ENCODE results near the gene DDX31. TPM values are rescaled to one million over a fixed set of nuclear protein-coding genes. Genes with fewer than 3 reads are reported as not detected.
"Not testable (repeated sequence)": the region's sequence is repeated elsewhere in the genome, so short reads cannot be mapped to it uniquely, and the experiment has no call there.

DDX31 gene
- 27.6 and 28.4 TPM in 2 replicates for total RNA-seq (2021)
- long read RNA-seq, full-length matches to known transcripts = 95 of 140 reads
- long read RNA-seq, partial matches to known transcripts = 10 of 140 reads
- long read RNA-seq, other reads (novel, unspliced or antisense) = 35 of 140 reads

- Histone ChIP-seq H3K18ac (ENCODE audit: insufficient read length, low read depth, low read length) (peak within 1 kb of the TSS; percentile 78), H3K56ac (ENCODE audit: insufficient read length, low read depth, low read length) (no peak within 1 kb of the TSS), H3K4ac (ENCODE audit: low read depth, low read length) (no peak within 1 kb of the TSS), H2BK20ac (ENCODE audit: low read depth, low read length, poor library complexity, severe bottlenecking) (no peak within 1 kb of the TSS), H2BK5ac (ENCODE audit: insufficient read length, low read length) (no peak within 1 kb of the TSS), H3K9ac (ENCODE audit: extremely low read depth, insufficient read length, low read length) (peak within 1 kb of the TSS; percentile 75), H3K4me2 (ENCODE audit: insufficient read depth, insufficient read length, low read length) (peak within 1 kb of the TSS; percentile 81), H2BK12ac (ENCODE audit: insufficient read length, low read depth, low read length) (no peak within 1 kb of the TSS), H4K91ac (ENCODE audit: insufficient read length, low read depth, low read length) (no peak within 1 kb of the TSS), H3K14ac (ENCODE audit: insufficient read depth, low read length) (peak within 1 kb of the TSS; percentile 90), H2AK5ac (ENCODE audit: insufficient read length, low read length) (no peak within 1 kb of the TSS), H3T11ph (ENCODE audit: low read length) (no peak within 1 kb of the TSS), H2AFZ (ENCODE audit: low read length) (no peak within 1 kb of the TSS), H2BK120ac (ENCODE audit: low read depth, low read length, poor library complexity, severe bottlenecking) (no peak within 1 kb of the TSS), H3K23ac (ENCODE audit: insufficient read length, low read depth, low read length) (no peak within 1 kb of the TSS), H3K27ac (ENCODE audit: insufficient read length, low read depth, low read length) (peak within 1 kb of the TSS; percentile 29), H4K8ac (replicated peaks; ENCODE audit: insufficient read length, low read depth, low read length) (no peak within 1 kb of the TSS), H3K79me2 (ENCODE audit: insufficient read depth, low read length) (peaks cover 38% of the 10 kb centered on the region; the same call in 1 of the 2 replicates), H3K9me3 (ENCODE audit: control insufficient read depth, low read depth, low read length) (no peaks in the 10 kb centered on the region), H3K79me1 (ENCODE audit: insufficient read depth, low read depth, low read length, poor library complexity, severe bottlenecking) (peaks cover 1% of the 10 kb centered on the region), H3K4me1 (ENCODE audit: insufficient read depth, low read length) (no peaks in the 10 kb centered on the region; the same call in 1 of the 2 replicates), H3K27me3 (ENCODE audit: insufficient read depth, low read length) (no peaks in the 10 kb centered on the region), H3K23me2 (ENCODE audit: insufficient read length, low read depth, low read length, poor library complexity, severe bottlenecking) (peaks cover 5% of the 10 kb centered on the region), H4K5ac (ENCODE audit: insufficient read length, low read depth, low read length) (no peak within 1 kb of the TSS), H4K20me1 (ENCODE audit: control insufficient read depth, insufficient read depth, insufficient read length) (no peaks in the 10 kb centered on the region), H2BK15ac (ENCODE audit: low read depth, low read length) (no peak within 1 kb of the TSS)
- peak within 1 kb of the TSS; percentile 92 to 94 for H3K4me3 Mint-ChIP-seq
- peaks cover 33 to 41% of the 10 kb centered on the region in 2 experiments for H3K4me1 Mint-ChIP-seq
- H3K27me3 Mint-ChIP-seq (ENCODE audit: low read depth) = no peaks in the 10 kb centered on the region
- WGBS (ENCODE audit: extremely low coverage, insufficient read length, low lambda C conversion rate) = no CpG with 5 or more reads among the region's 77 CpGs
- peaks cover 13 to 26% (median 24%) of the 10 kb centered on the region in 3 experiments for H3K36me3 Mint-ChIP-seq (ENCODE audit: insufficient read depth in 1 of 3, low read depth in 3 of 3)
- TF ChIP-seq, protein P1, sequence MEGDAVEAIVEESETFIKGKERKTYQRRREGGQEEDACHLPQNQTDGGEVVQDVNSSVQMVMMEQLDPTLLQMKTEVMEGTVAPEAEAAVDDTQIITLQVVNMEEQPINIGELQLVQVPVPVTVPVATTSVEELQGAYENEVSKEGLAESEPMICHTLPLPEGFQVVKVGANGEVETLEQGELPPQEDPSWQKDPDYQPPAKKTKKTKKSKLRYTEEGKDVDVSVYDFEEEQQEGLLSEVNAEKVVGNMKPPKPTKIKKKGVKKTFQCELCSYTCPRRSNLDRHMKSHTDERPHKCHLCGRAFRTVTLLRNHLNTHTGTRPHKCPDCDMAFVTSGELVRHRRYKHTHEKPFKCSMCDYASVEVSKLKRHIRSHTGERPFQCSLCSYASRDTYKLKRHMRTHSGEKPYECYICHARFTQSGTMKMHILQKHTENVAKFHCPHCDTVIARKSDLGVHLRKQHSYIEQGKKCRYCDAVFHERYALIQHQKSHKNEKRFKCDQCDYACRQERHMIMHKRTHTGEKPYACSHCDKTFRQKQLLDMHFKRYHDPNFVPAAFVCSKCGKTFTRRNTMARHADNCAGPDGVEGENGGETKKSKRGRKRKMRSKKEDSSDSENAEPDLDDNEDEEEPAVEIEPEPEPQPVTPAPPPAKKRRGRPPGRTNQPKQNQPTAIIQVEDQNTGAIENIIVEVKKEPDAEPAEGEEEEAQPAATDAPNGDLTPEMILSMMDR (conservative IDR thresholded peaks at IDR 0.05) = no peak
- no peaks in the 10 kb centered on the region for H3K9me3 Mint-ChIP-seq
- peak within 1 kb of the TSS; percentile 84 to 94 (median 92); a peak in 6 of 7 replicates for H3K27ac Mint-ChIP-seq
- DNase-seq = peak; percentile 84
Measured at GRCh38 chr9:132669698-132670456, at the start of gene DDX31. Gene DDX31 (minus strand): TSS chr9:132669983. CDS start chr9:132669934, 49 bp downstream.

- not testable (repeated sequence) for H3K27me3 ChIP-seq (ENCODE audit: insufficient read depth, low read length); H4K8ac ChIP-seq (replicated peaks; ENCODE audit: insufficient read length, low read depth, low read length); DNase-seq; H3K4ac ChIP-seq (ENCODE audit: low read depth, low read length); H3K9me3 Mint-ChIP-seq; H3T11ph ChIP-seq (ENCODE audit: low read length); H3K79me2 ChIP-seq (ENCODE audit: insufficient read depth, low read length); H2AK5ac ChIP-seq (ENCODE audit: insufficient read length, low read length); H3K36me3 Mint-ChIP-seq (ENCODE audit: insufficient read depth in 1 of 3, low read depth in 3 of 3); H3K27ac ChIP-seq (ENCODE audit: insufficient read length, low read depth, low read length); H3K23ac ChIP-seq (ENCODE audit: insufficient read length, low read depth, low read length); H2BK12ac ChIP-seq (ENCODE audit: insufficient read length, low read depth, low read length); H2BK15ac ChIP-seq (ENCODE audit: low read depth, low read length); H4K5ac ChIP-seq (ENCODE audit: insufficient read length, low read depth, low read length); H3K79me1 ChIP-seq (ENCODE audit: insufficient read depth, low read depth, low read length, poor library complexity, severe bottlenecking); H3K18ac ChIP-seq (ENCODE audit: insufficient read length, low read depth, low read length); H2BK120ac ChIP-seq (ENCODE audit: low read depth, low read length, poor library complexity, severe bottlenecking); H3K4me2 ChIP-seq (ENCODE audit: insufficient read depth, insufficient read length, low read length); H3K9me3 ChIP-seq (ENCODE audit: control insufficient read depth, low read depth, low read length); H3K4me1 ChIP-seq (ENCODE audit: insufficient read depth, low read length); H4K20me1 ChIP-seq (ENCODE audit: control insufficient read depth, insufficient read depth, insufficient read length); H2AFZ ChIP-seq (ENCODE audit: low read length); H2BK5ac ChIP-seq (ENCODE audit: insufficient read length, low read length); H3K4me3 Mint-ChIP-seq; H2BK20ac ChIP-seq (ENCODE audit: low read depth, low read length, poor library complexity, severe bottlenecking); H3K4me1 Mint-ChIP-seq; H3K14ac ChIP-seq (ENCODE audit: insufficient read depth, low read length); H3K56ac ChIP-seq (ENCODE audit: insufficient read length, low read depth, low read length); H3K23me2 ChIP-seq (ENCODE audit: insufficient read length, low read depth, low read length, poor library complexity, severe bottlenecking); H3K9ac ChIP-seq (ENCODE audit: extremely low read depth, insufficient read length, low read length); H4K91ac ChIP-seq (ENCODE audit: insufficient read length, low read depth, low read length)
- H3K27me3 Mint-ChIP-seq (ENCODE audit: low read depth) = peaks cover 27% of the 10 kb centered on the region
- WGBS (ENCODE audit: extremely low coverage, insufficient read length, low lambda C conversion rate) = no CpG with 5 or more reads among the region's 8 CpGs
- peak overlapping the region in 1 of 3 experiments; percentile 27; a peak in 1 of 7 replicates for H3K27ac Mint-ChIP-seq
Measured at GRCh38 chr9:132718381-132718928, 48.7 kb upstream of the DDX31 start.
